Neural cell (in vitro differentiated cells): ENCODE measurements around the gene ST7L.

Experiments
- CTCF ChIP-seq: fragments of 450-650 bp; IDR thresholded peaks from 2 replicates; pipeline ENCODE4 v1.5.1; 2014; ENCODE audit warnings: antibody characterized with exemption, mild to moderate bottlenecking, moderate library complexity; ENCODE audit not compliant: poor library complexity, severe bottlenecking
- EP300 ChIP-seq: fragments of 450-650 bp; conservative IDR thresholded peaks from 2 replicates; pipeline ENCODE4 v1.6.1; 2014; ENCODE audit warnings: antibody characterized with exemption, mild to moderate bottlenecking, moderate library complexity; ENCODE audit not compliant: poor library complexity, severe bottlenecking
- EZH2 ChIP-seq: fragments of 200-600, 300-800 bp; shearing (Covaris generic), sonication (generic); IDR thresholded peaks from 2 replicates; pipeline ENCODE4 v1.6.1; 2014; ENCODE audit warnings: antibody characterized with exemption, low read length, borderline replicate concordance, mild to moderate bottlenecking; ENCODE audit not compliant: insufficient read depth, poor library complexity, severe bottlenecking
- POLR2AphosphoS5 ChIP-seq: IDR thresholded peaks from 2 replicates; pipeline ENCODE4 v1.6.1; 2012
- SMC3 ChIP-seq: fragments of 450-650 bp; conservative IDR thresholded peaks from 2 replicates; pipeline ENCODE4 v1.6.1; 2014; ENCODE audit warnings: antibody characterized with exemption, mild to moderate bottlenecking, moderate library complexity; ENCODE audit not compliant: poor library complexity
- TAF1 ChIP-seq: IDR thresholded peaks from 2 replicates; pipeline ENCODE4 v1.6.1; 2012; ENCODE audit warnings: low read depth
- TF ChIP-seq, protein P1 (sequence below): IDR thresholded peaks from 2 replicates; pipeline ENCODE4 v1.6.1; 2012; ENCODE audit warnings: borderline replicate concordance

DNA sequence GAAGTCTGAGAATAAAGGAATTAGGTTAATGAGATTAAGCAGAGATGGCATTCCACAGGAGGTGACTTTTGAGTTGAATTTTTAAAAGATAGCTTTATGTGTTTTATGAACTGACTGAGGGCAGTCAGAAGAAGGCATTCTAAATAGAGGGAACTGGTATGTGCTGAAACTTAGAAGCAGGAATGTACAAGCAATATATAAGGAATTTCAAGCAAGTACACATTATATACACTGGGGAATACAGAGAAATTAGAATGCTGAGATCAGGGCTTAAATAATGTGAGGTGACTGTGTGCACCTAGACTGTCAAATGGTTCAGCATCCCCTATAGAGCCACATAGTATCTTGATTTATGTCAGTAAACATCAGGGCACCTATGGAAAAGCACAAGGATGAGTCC is 90.9 kb downstream of the ST7L start:
- no peak for TF ChIP-seq EP300
- TF ChIP-seq, protein P1, sequence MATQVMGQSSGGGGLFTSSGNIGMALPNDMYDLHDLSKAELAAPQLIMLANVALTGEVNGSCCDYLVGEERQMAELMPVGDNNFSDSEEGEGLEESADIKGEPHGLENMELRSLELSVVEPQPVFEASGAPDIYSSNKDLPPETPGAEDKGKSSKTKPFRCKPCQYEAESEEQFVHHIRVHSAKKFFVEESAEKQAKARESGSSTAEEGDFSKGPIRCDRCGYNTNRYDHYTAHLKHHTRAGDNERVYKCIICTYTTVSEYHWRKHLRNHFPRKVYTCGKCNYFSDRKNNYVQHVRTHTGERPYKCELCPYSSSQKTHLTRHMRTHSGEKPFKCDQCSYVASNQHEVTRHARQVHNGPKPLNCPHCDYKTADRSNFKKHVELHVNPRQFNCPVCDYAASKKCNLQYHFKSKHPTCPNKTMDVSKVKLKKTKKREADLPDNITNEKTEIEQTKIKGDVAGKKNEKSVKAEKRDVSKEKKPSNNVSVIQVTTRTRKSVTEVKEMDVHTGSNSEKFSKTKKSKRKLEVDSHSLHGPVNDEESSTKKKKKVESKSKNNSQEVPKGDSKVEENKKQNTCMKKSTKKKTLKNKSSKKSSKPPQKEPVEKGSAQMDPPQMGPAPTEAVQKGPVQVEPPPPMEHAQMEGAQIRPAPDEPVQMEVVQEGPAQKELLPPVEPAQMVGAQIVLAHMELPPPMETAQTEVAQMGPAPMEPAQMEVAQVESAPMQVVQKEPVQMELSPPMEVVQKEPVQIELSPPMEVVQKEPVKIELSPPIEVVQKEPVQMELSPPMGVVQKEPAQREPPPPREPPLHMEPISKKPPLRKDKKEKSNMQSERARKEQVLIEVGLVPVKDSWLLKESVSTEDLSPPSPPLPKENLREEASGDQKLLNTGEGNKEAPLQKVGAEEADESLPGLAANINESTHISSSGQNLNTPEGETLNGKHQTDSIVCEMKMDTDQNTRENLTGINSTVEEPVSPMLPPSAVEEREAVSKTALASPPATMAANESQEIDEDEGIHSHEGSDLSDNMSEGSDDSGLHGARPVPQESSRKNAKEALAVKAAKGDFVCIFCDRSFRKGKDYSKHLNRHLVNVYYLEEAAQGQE: no peak
- no peak for TF ChIP-seq CTCF
- TF ChIP-seq TAF1: no peak
- TF ChIP-seq POLR2AphosphoS5: no peak
- TF ChIP-seq SMC3: no peak
- TF ChIP-seq EZH2: no peak
